GM23338 (cell line): Measurements from ENCODE around the gene NUP50.

Experiments used
- CTCF ChIP-seq, 2 experiments: fragments of 200-600 bp in 1 of 2; sonication (generic) in 1 of 2; conservative IDR thresholded peaks; 2 replicates each; pipeline versions ENCODE4 v1.5.1 to v1.6.1; 2016 to 2017; ENCODE audit warnings: antibody characterized with exemption in 2 of 2, low read depth in 2 of 2, mild to moderate bottlenecking in 2 of 2, moderate library complexity in 1 of 2
- JUNB ChIP-seq: IDR thresholded peaks from one replicate; pipeline ENCODE4 v1.6.1; 2016; ENCODE audit warnings: antibody characterized with exemption; ENCODE audit not compliant: unreplicated experiment

GRCh38 chr22:45228401-45228754, 64.7 kb downstream of the NUP50 start:
- no peak for TF ChIP-seq CTCF (conservative IDR thresholded peaks at IDR 0.05; ENCODE audit: low read depth in 2 of 2)
- no peak for TF ChIP-seq JUNB
